K562 (cell line): ENCODE measurements around the gene PTAFR. TPM values are rescaled to one million over a fixed set of nuclear protein-coding genes. Genes with fewer than 3 reads are reported as not detected.

Experiments used
- ATAC-seq: fragments of 200-7000 bp; cut with Tn5 transposase; 3 replicates; pipeline ENCODE4 v1.9.1; 2020; ENCODE audit warnings: moderate library complexity
- BruUV-seq: library from RNA; stranded (reverse); fragments of 400-500 nt; replicated peaks from 2 replicates; lab custom pipeline; 2021; lab: Mats Ljungman, UMichigan
- CTCF ChIA-PET: fragments of 300-600 bp; formaldehyde crosslinking; extraction: SDS; loops from one replicate; lab custom pipeline; 2021; ENCODE audit warnings: low intra/inter-chr PET ratio; lab: Yijun Ruan, JAX
- POLR2A ChIA-PET: fragments of 300-600, 350-650 bp; sonication (Branson Sonifier 250); formaldehyde crosslinking; extraction: SDS; loops from one replicate; lab custom pipeline; 2021; ENCODE audit warnings: antibody characterized with exemption, inconsistent platforms; lab: Yijun Ruan, JAX
- DNase-seq, 4 experiments: peaks; one replicate each; pipeline versions ENCODE4 v3.0.0 to v3.0.0-alpha.2; 2011 to 2018; ENCODE audit warnings: low spot score in 3 of 4, mixed read lengths in 3 of 4; ENCODE audit errors: extremely low read depth in 1 of 4
- FAIRE-seq: peaks from 2 replicates; lab custom pipeline; 2011; peaks lifted over from hg19 to GRCh38; lab: Jason Lieb, UNC
- H2AFZ ChIP-seq: 2 replicates; pipeline ENCODE4 v1.6.0; 2011; ENCODE audit warnings: low read depth, low read length, control low read depth, inconsistent platforms
- H3K27ac ChIP-seq: fragments of 200-600 bp; 3 replicates; pipeline ENCODE4 v1.8.0; 2011; ENCODE audit warnings: low read depth, mild to moderate bottlenecking, control low read depth, inconsistent platforms, low read length, moderate library complexity, mixed read lengths; ENCODE audit errors: extremely low read depth
- H3K27me3 ChIP-seq, 2 experiments: fragments of 300-600 bp in 1 of 2; 2 replicates in 1 of 2; 3 replicates in 1 of 2; pipeline versions ENCODE4 v1.6.0 to v1.8.0; 2011; ENCODE audit warnings: inconsistent platforms in 2 of 2, low read length in 2 of 2, mild to moderate bottlenecking in 1 of 2, mixed read lengths in 1 of 2, moderate library complexity in 1 of 2; ENCODE audit not compliant: control insufficient read depth in 2 of 2, insufficient read depth in 2 of 2
- H3K36me3 ChIP-seq: fragments of 300-600 bp; 3 replicates; pipeline ENCODE4 v1.8.0; 2011; ENCODE audit warnings: mild to moderate bottlenecking, low read length, inconsistent platforms; ENCODE audit not compliant: control insufficient read depth, insufficient read depth
- H3K4me1 ChIP-seq, 2 experiments: fragments of 200-600 bp in 1 of 2; replicated peaks in 1 of 2; 2 replicates in 1 of 2; 3 replicates in 1 of 2; pipeline versions ENCODE4 v1.5.1 to v1.8.0; 2011; ENCODE audit warnings: inconsistent platforms in 2 of 2, low read length in 2 of 2, mild to moderate bottlenecking in 1 of 2, mixed read lengths in 1 of 2, moderate library complexity in 1 of 2; ENCODE audit not compliant: control insufficient read depth in 2 of 2, insufficient read depth in 2 of 2
- H3K4me2 ChIP-seq: 2 replicates; pipeline ENCODE4 v1.6.1; 2011; ENCODE audit warnings: low read length, control low read depth, inconsistent platforms, mixed read lengths; ENCODE audit not compliant: insufficient read depth
- H3K4me3 ChIP-seq: fragments of 200-600 bp; sonication (generic), shearing (Covaris generic); 2 replicates; pipeline ENCODE4 v1.5.1; 2016; ENCODE audit warnings: control low read depth, inconsistent platforms
- H3K79me2 ChIP-seq: fragments of 200-600 bp; 3 replicates; pipeline ENCODE4 v1.8.0; 2011; ENCODE audit warnings: low read length, inconsistent platforms; ENCODE audit not compliant: control insufficient read depth, insufficient read depth
- H3K9ac ChIP-seq, 2 experiments: 2 replicates each; pipeline versions ENCODE4 v1.6.0 to v1.6.1; 2011; ENCODE audit warnings: low read depth in 2 of 2, low read length in 2 of 2, control low read depth in 1 of 2, inconsistent platforms in 1 of 2, mild to moderate bottlenecking in 1 of 2, mixed read lengths in 1 of 2; ENCODE audit not compliant: insufficient read depth in 1 of 2
- H3K9me1 ChIP-seq: one replicate; pipeline ENCODE4 v1.6.0; 2011; ENCODE audit warnings: inconsistent platforms, mild to moderate bottlenecking, low read length, moderate library complexity; ENCODE audit not compliant: control insufficient read depth, insufficient read depth
- H3K9me3 ChIP-seq: replicated peaks from 2 replicates; pipeline ENCODE4 v1.5.1; 2011; ENCODE audit warnings: low read depth, low read length, inconsistent platforms; ENCODE audit not compliant: control insufficient read depth, insufficient read depth
- H4K20me1 ChIP-seq: replicated peaks from 2 replicates; pipeline ENCODE4 v1.6.1; 2011; ENCODE audit warnings: low read length, inconsistent platforms, mixed read lengths; ENCODE audit not compliant: control insufficient read depth, insufficient read depth
- ADNP ChIP-seq: fragments of 200-800 bp; sonication (Bioruptor generic); IDR thresholded peaks from 2 replicates; pipeline ENCODE4 v1.6.1; 2016; ENCODE audit warnings: missing genetic modification characterization, missing compliant biosample characterization
- ELK3 ChIP-seq: fragments of 450-650 bp; formaldehyde crosslinking; IDR thresholded peaks from 2 replicates; pipeline ENCODE4 v1.4.0; 2020; ENCODE audit warnings: mild to moderate bottlenecking
- FOXO4 ChIP-seq: fragments of 450-650 bp; formaldehyde crosslinking; IDR thresholded peaks from 2 replicates; pipeline ENCODE4 v1.4.0; 2020; ENCODE audit warnings: mild to moderate bottlenecking, moderate library complexity
- GTF2A2 ChIP-seq: IDR thresholded peaks from 2 replicates; pipeline ENCODE4 v1.6.1; 2016; ENCODE audit warnings: mild to moderate bottlenecking, missing genetic modification characterization, missing compliant biosample characterization
- POU5F1 ChIP-seq: fragments of 150-350 bp; IDR thresholded peaks from 2 replicates; pipeline ENCODE4 v1.6.1; 2014; ENCODE audit warnings: borderline replicate concordance, low read length, low read depth, mild to moderate bottlenecking; ENCODE audit not compliant: partially characterized antibody
- RBM25 ChIP-seq: fragments of 200-400 bp; formaldehyde crosslinking; IDR thresholded peaks from 2 replicates; pipeline ENCODE4 v1.6.1; 2018; ENCODE audit warnings: low read length, low read depth, moderate library complexity; ENCODE audit not compliant: severe bottlenecking
- ZNF398 ChIP-seq: fragments of 250-450 bp; sonication (Bioruptor Pico); IDR thresholded peaks from 2 replicates; pipeline ENCODE4 v1.8.0; 2021; ENCODE audit warnings: moderate library complexity, mild to moderate bottlenecking, inconsistent platforms
- ZNF780A ChIP-seq: fragments of 250-450 bp; sonication (Bioruptor Pico); IDR thresholded peaks from 2 replicates; pipeline ENCODE4 v1.5.0; 2021; ENCODE audit warnings: mild to moderate bottlenecking
- WGBS: fragments of 100-300 bp; shearing (Covaris generic); methylation state at CpG from one replicate; pipeline ENCODE4 v1.1.6; 2016; ENCODE audit warnings: low coverage, mixed read lengths; ENCODE audit not compliant: insufficient coverage; ENCODE audit errors: missing lambda C conversion rate; 5-methylcytosine and 5-hydroxymethylcytosine counted together
- in situ Hi-C: fragments of 300-500 bp; cut with MboI; formaldehyde crosslinking; loops from 4 replicates; pipeline ENCODE4 v1.15.0; 2018; ENCODE audit warnings: inconsistent platforms, mixed read lengths
- intact Hi-C: fragments of 100-400 bp; cut with micrococcal nuclease; formaldehyde crosslinking; loops from 2 replicates; pipeline ENCODE4 v1.14.2; 2022
- polyA plus RNA-seq, 8 experiments: library from polyadenylated mRNA; depleted of rRNA in 4 of 8; stranded (reverse) in 5 of 8; unstranded in 3 of 8; fragments of >200 nt; fragmentation: Nextera tagmentation in 2 of 8; fragmentation: Illumina TruSeq in 1 of 8; extraction: Ambion mirVana in 2 of 8; extraction: Trizol in 1 of 8; gene quantifications; 2 replicates each; pipeline versions ENCODE4 v1.2.1 to v1.2.3, GENCODE V29; 2011 to 2014; ENCODE audit warnings: inconsistent platforms in 1 of 8, missing spikeins in 1 of 8
- total RNA-seq, 7 experiments: library from RNA; depleted of rRNA in 6 of 7; stranded (reverse); fragments of >200 nt in 6 of 7; fragmentation: Illumina TruSeq in 2 of 7; extraction: Trizol in 2 of 7; gene quantifications; 2 replicates each; pipeline versions ENCODE4 v1.2.1 to v1.2.3, GENCODE V29; 2011 to 2021; ENCODE audit warnings: low replicate concordance in 1 of 7

The PTAFR gene
- total and polyA plus RNA-seq, 9 of the 15 experiments (the other 6 are each of a cell fraction or from before 2014, with no cell fraction given) = 0.15 to 0.55 (median 0.40) TPM; not detected in 1

GRCh38 chr1:28205243-28205642 is 28.8 kb upstream of the PTAFR start (continued):
- TF ChIP-seq ELK3 (CRISPR knock-in tag) = no peak

- Histone ChIP-seq H3K27ac (no peak overlapping the region), H3K9me1 (no peaks in the 10 kb centered on the region), H3K4me3 (no peak overlapping the region), H3K9me3 (no peaks in the 10 kb centered on the region), H3K9ac (no peak overlapping the region), H3K36me3 (peaks cover 72% of the 10 kb centered on the region), H4K20me1 (no peaks in the 10 kb centered on the region), H3K79me2 (no peaks in the 10 kb centered on the region), H3K4me1 (peaks cover 10 to 15% of the 10 kb centered on the region in 2 experiments; a peak in 4 of 5 replicates), H3K27me3 (no peaks in the 10 kb centered on the region), H3K4me2 (no peak overlapping the region), H2AFZ (no peak overlapping the region)
- intact Hi-C loops (no loop called here), in situ Hi-C loops (no loop called here)
- TF ChIP-seq ZNF398 (CRISPR knock-in tag) (no peak), FOXO4 (CRISPR knock-in tag) (no peak), GTF2A2 (no peak), ZNF780A (CRISPR knock-in tag) (no peak), RBM25 (peak; percentile 75), POU5F1 (no peak), ADNP (tag) (peak; percentile 49; the same call in 1 of the 2 replicates)
- ChIA-PET POLR2A (interaction anchor here (1.1 kb wide), 1 partner anchor 9 kb away, joined by 3 read pairs; no protein-coding TSS in a partner anchor), CTCF (no interaction called here)
- no peak for FAIRE-seq
- BruUV-seq = no TSS peak
- 94% methylated on average over 6 of the region's 6 CpGs for WGBS
- no peak for DNase-seq
- ATAC-seq = no peak
Observed at GRCh38 chr1:28200234-28200873, 23.9 kb upstream of the PTAFR start.
